H1 (cell line): ENCODE data around the gene BRPF3.

ENCODE experiments used
- ASH2L ChIP-seq: fragments of 200-600, 300-600 bp; sonication (generic); IDR thresholded peaks from one replicate; pipeline ENCODE4 v1.7.1; 2017; ENCODE audit warnings: low read length
- BACH1 ChIP-seq: IDR thresholded peaks from 2 replicates; pipeline ENCODE4 v1.6.1; 2012; ENCODE audit warnings: low read length, improper control_type of control experiment
- BCL11A ChIP-seq, 2 experiments: IDR thresholded peaks; one replicate each; pipeline ENCODE4 v1.6.1; 2011; ENCODE audit warnings: low read depth in 2 of 2, low read length in 2 of 2, mild to moderate bottlenecking in 2 of 2
- CHD2 ChIP-seq: IDR thresholded peaks from 2 replicates; pipeline ENCODE4 v1.6.1; 2012; ENCODE audit warnings: low read length, improper control_type of control experiment
- CTCF ChIP-seq, 3 experiments: IDR thresholded peaks; 1 replicate in 2 of 3; 2 replicates in 1 of 3; pipeline versions ENCODE4 v1.5.1 to v1.6.1; 2011; ENCODE audit warnings: low read length in 3 of 3, mild to moderate bottlenecking in 3 of 3, inconsistent platforms in 2 of 3, low read depth in 1 of 3, moderate library complexity in 1 of 3; ENCODE audit not compliant: insufficient read depth in 1 of 3; ENCODE audit errors: control extremely low read depth in 1 of 3
- EP300 ChIP-seq, 2 experiments: IDR thresholded peaks; 1 replicate in 1 of 2; 2 replicates in 1 of 2; pipeline ENCODE4 v1.6.1; 2011 to 2012; ENCODE audit warnings: low read depth in 2 of 2, low read length in 2 of 2, mild to moderate bottlenecking in 2 of 2, borderline replicate concordance in 1 of 2, inconsistent platforms in 1 of 2, moderate library complexity in 1 of 2
- EZH2 ChIP-seq: fragments of 200-600 bp; sonication (generic); IDR thresholded peaks from 2 replicates; pipeline ENCODE4 v1.7.1; 2012; ENCODE audit warnings: low read depth, mild to moderate bottlenecking, moderate library complexity, low read length, inconsistent platforms; ENCODE audit not compliant: severe bottlenecking
- MAFK ChIP-seq: IDR thresholded peaks from 2 replicates; pipeline ENCODE4 v1.6.1; 2012; ENCODE audit warnings: low read depth, mild to moderate bottlenecking, improper control_type of control experiment, low read length
- RAD21 ChIP-seq, 2 experiments: IDR thresholded peaks in 1 of 2; conservative IDR thresholded peaks in 1 of 2; 2 replicates each; pipeline ENCODE4 v1.6.1; 2011; ENCODE audit warnings: low read depth in 2 of 2, low read length in 2 of 2, improper control_type of control experiment in 1 of 2, inconsistent platforms in 1 of 2, mild to moderate bottlenecking in 1 of 2, moderate library complexity in 1 of 2
- SIN3A ChIP-seq, 2 experiments: IDR thresholded peaks in 1 of 2; conservative IDR thresholded peaks in 1 of 2; 2 replicates each; pipeline ENCODE4 v1.6.1; 2011 to 2012; ENCODE audit warnings: low read length in 2 of 2, improper control_type of control experiment in 1 of 2, low read depth in 1 of 2, mild to moderate bottlenecking in 1 of 2
- USF2 ChIP-seq: IDR thresholded peaks from 2 replicates; pipeline ENCODE4 v1.6.1; 2011; ENCODE audit warnings: low read length, improper control_type of control experiment
- YY1 ChIP-seq: IDR thresholded peaks from 2 replicates; pipeline ENCODE4 v1.6.1; 2011; ENCODE audit warnings: low read depth, mild to moderate bottlenecking, low read length
- TF ChIP-seq, protein P1 (sequence below): IDR thresholded peaks from 2 replicates; pipeline ENCODE4 v1.6.1; 2011; ENCODE audit warnings: low read depth, mild to moderate bottlenecking, low read length; ENCODE audit not compliant: insufficient read depth

- TF ChIP-seq, protein P1, sequence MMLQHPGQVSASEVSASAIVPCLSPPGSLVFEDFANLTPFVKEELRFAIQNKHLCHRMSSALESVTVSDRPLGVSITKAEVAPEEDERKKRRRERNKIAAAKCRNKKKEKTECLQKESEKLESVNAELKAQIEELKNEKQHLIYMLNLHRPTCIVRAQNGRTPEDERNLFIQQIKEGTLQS, result no peak
- TF ChIP-seq EZH2 (no peak), YY1 (no peak), BCL11A (IDR thresholded peaks at IDR 0.05; ENCODE audit: low read depth in 2 of 2, low read length in 2 of 2) (no peak), CTCF (IDR thresholded peaks at IDR 0.05; ENCODE audit: control extremely low read depth in 1 of 3, insufficient read depth in 1 of 3, low read depth in 1 of 3, low read length in 3 of 3) (no peak), SIN3A (conservative IDR thresholded peaks at IDR 0.05 in 1 of 2, IDR thresholded peaks at IDR 0.05 in 1 of 2; ENCODE audit: low read depth in 1 of 2, low read length in 2 of 2) (no peak), RAD21 (IDR thresholded peaks at IDR 0.05 in 1 of 2, conservative IDR thresholded peaks at IDR 0.05 in 1 of 2; ENCODE audit: low read depth in 2 of 2, low read length in 2 of 2) (no peak), ASH2L (no peak), USF2 (no peak), EP300 (IDR thresholded peaks at IDR 0.05; ENCODE audit: borderline replicate concordance in 1 of 2, low read depth in 2 of 2, low read length in 2 of 2) (no peak), CHD2 (no peak), MAFK (no peak), BACH1 (no peak)
Measured at GRCh38 chr6:36235862-36236261, 39.3 kb downstream of the BRPF3 start.
